ENCODE data around the gene ZNF644. TPM values are rescaled to one million over a fixed set of nuclear protein-coding genes. Genes with fewer than 3 reads are reported as not detected.
A peak's percentile ranks its signal among the peaks of the same experiment; 100 is the strongest.

ZNF644 gene
- total and polyA plus RNA-seq, 4 donors: 12.2 to 121 (median 35.5) TPM

DNA sequence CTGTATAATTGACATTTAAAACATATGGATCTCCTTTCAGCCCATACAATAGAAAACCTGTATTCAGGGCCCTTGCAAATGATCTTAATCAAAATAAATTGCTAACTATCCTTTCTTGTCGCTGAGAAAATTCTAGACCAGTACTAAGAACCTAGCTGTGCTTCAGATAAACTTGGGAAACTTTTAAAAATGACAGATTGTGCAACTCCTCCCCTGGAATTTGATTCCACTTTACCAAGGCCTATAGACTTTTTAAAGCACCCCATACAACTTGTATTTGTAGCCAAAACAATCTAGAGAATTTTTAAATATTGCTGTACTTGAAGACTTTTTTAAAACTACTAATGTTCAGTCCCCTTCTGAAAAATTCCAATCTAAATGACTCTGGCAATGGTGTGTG is 51.6 kb downstream of the ZNF644 start:
- ATAC-seq (ENCODE audit: insufficient read depth, low FRiP score): no peak
- DNase-seq: no peak
- no peaks in the 10 kb centered on the region for H3K27me3 ChIP-seq (ENCODE audit: control insufficient read depth in 3 of 3, insufficient read depth in 3 of 3, low read length in 2 of 3)
- H3K9me3 ChIP-seq (ENCODE audit: control insufficient read depth in 4 of 4, insufficient read depth in 3 of 4, low read length in 3 of 4): no peaks in the 10 kb centered on the region
- WGBS, 2 donors: 71 to 89% methylated on average over 1 of the region's 1 CpG
- H3K36me3 ChIP-seq (ENCODE audit: control insufficient read depth in 4 of 4, insufficient read depth in 4 of 4, low read length in 4 of 4): peaks cover 4 to 12% (median 4%) of the 10 kb centered on the region in 4 donors
- H3K27ac ChIP-seq (ENCODE audit: low read depth in 1 of 2, low read length in 1 of 2): no peak overlapping the region
- TF ChIP-seq, protein P1, sequence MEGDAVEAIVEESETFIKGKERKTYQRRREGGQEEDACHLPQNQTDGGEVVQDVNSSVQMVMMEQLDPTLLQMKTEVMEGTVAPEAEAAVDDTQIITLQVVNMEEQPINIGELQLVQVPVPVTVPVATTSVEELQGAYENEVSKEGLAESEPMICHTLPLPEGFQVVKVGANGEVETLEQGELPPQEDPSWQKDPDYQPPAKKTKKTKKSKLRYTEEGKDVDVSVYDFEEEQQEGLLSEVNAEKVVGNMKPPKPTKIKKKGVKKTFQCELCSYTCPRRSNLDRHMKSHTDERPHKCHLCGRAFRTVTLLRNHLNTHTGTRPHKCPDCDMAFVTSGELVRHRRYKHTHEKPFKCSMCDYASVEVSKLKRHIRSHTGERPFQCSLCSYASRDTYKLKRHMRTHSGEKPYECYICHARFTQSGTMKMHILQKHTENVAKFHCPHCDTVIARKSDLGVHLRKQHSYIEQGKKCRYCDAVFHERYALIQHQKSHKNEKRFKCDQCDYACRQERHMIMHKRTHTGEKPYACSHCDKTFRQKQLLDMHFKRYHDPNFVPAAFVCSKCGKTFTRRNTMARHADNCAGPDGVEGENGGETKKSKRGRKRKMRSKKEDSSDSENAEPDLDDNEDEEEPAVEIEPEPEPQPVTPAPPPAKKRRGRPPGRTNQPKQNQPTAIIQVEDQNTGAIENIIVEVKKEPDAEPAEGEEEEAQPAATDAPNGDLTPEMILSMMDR (IDR thresholded peaks at IDR 0.05; ENCODE audit: control extremely low read depth, extremely low read depth): no peak
- no peak overlapping the region for H3K4me3 ChIP-seq
- H3K9ac ChIP-seq (ENCODE audit: insufficient read depth in 1 of 2, low read length in 2 of 2): no peak overlapping the region
- peaks cover 0 to 15% (median 0%) of the 10 kb centered on the region in 5 donors for H3K4me1 ChIP-seq (ENCODE audit: control insufficient read depth in 5 of 5, insufficient read depth in 5 of 5, low read length in 5 of 5)

DNA sequence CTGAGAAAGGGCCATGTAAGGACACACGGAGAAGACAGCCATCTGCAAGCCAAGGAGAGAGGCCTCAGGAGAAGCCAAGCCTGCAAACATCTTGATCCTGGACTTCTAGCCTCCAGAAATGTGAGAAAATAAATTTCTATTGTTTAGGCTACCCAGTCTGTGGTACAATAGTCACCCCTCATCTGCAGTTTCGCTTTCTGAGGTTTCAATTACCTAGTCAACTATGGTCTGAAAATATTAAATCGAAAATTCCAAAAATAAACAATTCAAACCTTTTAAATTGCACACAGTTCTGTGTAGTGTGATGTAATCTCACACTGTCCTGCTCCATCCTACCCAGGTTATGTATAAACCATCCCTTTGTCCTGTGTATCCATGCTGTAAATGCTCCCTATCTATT is 52.6 kb downstream of the ZNF644 start:
- Histone ChIP-seq H3K27ac (ENCODE audit: low read depth in 1 of 2, low read length in 1 of 2) (no peak overlapping the region), H3K4me1 (ENCODE audit: control insufficient read depth in 5 of 5, insufficient read depth in 5 of 5, low read length in 5 of 5) (peaks cover 0 to 8% (median 0%) of the 10 kb centered on the region in 5 donors), H3K4me3 (no peak overlapping the region), H3K9ac (ENCODE audit: insufficient read depth in 1 of 2, low read length in 2 of 2) (no peak overlapping the region), H3K36me3 (ENCODE audit: control insufficient read depth in 4 of 4, insufficient read depth in 4 of 4, low read length in 4 of 4) (peaks cover 4 to 12% (median 4%) of the 10 kb centered on the region in 4 donors), H3K27me3 (ENCODE audit: control insufficient read depth in 3 of 3, insufficient read depth in 3 of 3, low read length in 2 of 3) (no peaks in the 10 kb centered on the region), H3K9me3 (ENCODE audit: control insufficient read depth in 4 of 4, insufficient read depth in 3 of 4, low read length in 3 of 4) (no peaks in the 10 kb centered on the region)
- no peak for ATAC-seq (ENCODE audit: insufficient read depth, low FRiP score)
- TF ChIP-seq, protein P1 (IDR thresholded peaks at IDR 0.05; ENCODE audit: control extremely low read depth, extremely low read depth): no peak
- no peak for DNase-seq
- 93 to 95% methylated on average over 3 of the region's 3 CpGs for WGBS, 2 donors

DNA sequence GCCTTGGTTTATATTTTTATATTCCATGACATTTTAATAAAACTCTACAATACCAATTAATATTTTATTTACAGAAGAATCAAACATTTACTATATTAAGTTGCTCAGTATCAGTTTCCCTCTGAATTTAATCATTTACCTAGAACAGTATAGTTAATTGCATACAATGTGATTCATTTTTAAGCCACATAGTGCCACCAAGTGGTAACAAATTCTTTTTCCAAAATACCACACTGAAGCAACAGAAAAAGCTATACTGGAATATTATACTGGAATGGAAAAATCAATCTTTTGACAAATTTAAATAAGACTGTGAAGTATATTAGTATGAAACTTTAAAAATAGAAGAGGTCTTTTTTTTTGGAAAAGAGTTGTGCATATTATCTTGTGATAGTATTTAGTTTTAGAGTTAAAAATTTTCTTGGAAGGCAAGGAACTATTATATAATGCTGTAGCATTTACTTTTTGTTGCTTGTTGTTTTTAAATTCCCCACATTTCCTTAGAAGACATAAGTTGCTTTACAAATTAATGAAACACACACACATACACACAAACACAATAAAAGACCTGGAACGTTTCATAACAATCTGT is 57.3 kb downstream of the ZNF644 start:
- no peaks in the 10 kb centered on the region for H3K36me3 ChIP-seq (ENCODE audit: control insufficient read depth in 4 of 4, insufficient read depth in 4 of 4, low read length in 4 of 4)
- peaks cover 0 to 2% (median 0%) of the 10 kb centered on the region in 5 donors for H3K4me1 ChIP-seq (ENCODE audit: control insufficient read depth in 5 of 5, insufficient read depth in 5 of 5, low read length in 5 of 5)
- TF ChIP-seq, protein P1 (IDR thresholded peaks at IDR 0.05; ENCODE audit: control extremely low read depth, extremely low read depth): peak; percentile 17
- no peaks in the 10 kb centered on the region for H3K9me3 ChIP-seq (ENCODE audit: control insufficient read depth in 4 of 4, insufficient read depth in 3 of 4, low read length in 3 of 4)
- no peak overlapping the region for H3K4me3 ChIP-seq
- no peak overlapping the region for H3K27ac ChIP-seq (ENCODE audit: low read depth in 1 of 2, low read length in 1 of 2)
- no peaks in the 10 kb centered on the region for H3K27me3 ChIP-seq (ENCODE audit: control insufficient read depth in 3 of 3, insufficient read depth in 3 of 3, low read length in 2 of 3)
- no peak for ATAC-seq (ENCODE audit: insufficient read depth, low FRiP score)
- H3K9ac ChIP-seq (ENCODE audit: insufficient read depth in 1 of 2, low read length in 2 of 2): no peak overlapping the region
- peak in 2 of 3 donors; percentile 29 to 40 for DNase-seq
- WGBS, 2 donors: 72 to 76% methylated on average over 1 of the region's 1 CpG

DNA sequence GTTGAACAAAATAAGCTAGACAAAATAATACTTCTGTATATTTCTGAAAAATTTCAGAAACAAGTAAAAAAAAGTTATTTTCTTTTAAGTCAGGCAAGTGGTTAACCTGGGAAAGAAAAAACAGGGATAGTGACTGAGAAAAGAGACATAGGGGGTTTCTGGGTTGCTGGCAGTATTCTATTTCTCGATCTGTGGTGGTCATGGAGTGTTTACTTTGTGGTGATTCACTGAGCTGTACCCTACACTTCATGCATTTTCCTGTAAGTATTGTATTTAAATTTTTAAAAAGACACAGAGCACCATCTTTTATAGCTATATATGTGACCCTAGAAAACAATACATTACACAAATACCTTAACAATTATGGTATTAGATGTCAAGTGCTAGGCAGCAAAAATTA is 58.2 kb downstream of the ZNF644 start:
- ATAC-seq (ENCODE audit: insufficient read depth, low FRiP score) (no peak), DNase-seq (no peak)
- Histone ChIP-seq H3K27ac (ENCODE audit: low read depth in 1 of 2, low read length in 1 of 2) (no peak overlapping the region), H3K4me1 (ENCODE audit: control insufficient read depth in 5 of 5, insufficient read depth in 5 of 5, low read length in 5 of 5) (peaks cover 0 to 2% (median 0%) of the 10 kb centered on the region in 5 donors), H3K27me3 (ENCODE audit: control insufficient read depth in 3 of 3, insufficient read depth in 3 of 3, low read length in 2 of 3) (no peaks in the 10 kb centered on the region), H3K36me3 (ENCODE audit: control insufficient read depth in 4 of 4, insufficient read depth in 4 of 4, low read length in 4 of 4) (peaks cover 0 to 6% (median 0%) of the 10 kb centered on the region in 4 donors), H3K9ac (ENCODE audit: insufficient read depth in 1 of 2, low read length in 2 of 2) (no peak overlapping the region), H3K9me3 (ENCODE audit: control insufficient read depth in 4 of 4, insufficient read depth in 3 of 4, low read length in 3 of 4) (no peaks in the 10 kb centered on the region), H3K4me3 (no peak overlapping the region)
- TF ChIP-seq, protein P1 (IDR thresholded peaks at IDR 0.05; ENCODE audit: control extremely low read depth, extremely low read depth): no peak
- WGBS, 2 donors: 39 to 62% methylated on average over 1 of the region's 1 CpG

All from lung (tissue), 12 donors.